Loucy (cell line): ENCODE measurements around the gene MUSK.

Experiments used
- CTCF ChIP-seq: fragments of 200-600 bp; sonication (generic); conservative IDR thresholded peaks from 2 replicates; pipeline ENCODE4 v1.5.1; 2014; ENCODE audit warnings: mild to moderate bottlenecking, antibody characterized with exemption, low read length
- EZH2phosphoT487 ChIP-seq: fragments of 200-600 bp; IDR thresholded peaks from 2 replicates; pipeline ENCODE4 v1.6.1; 2018; ENCODE audit warnings: antibody characterized with exemption, mild to moderate bottlenecking, moderate library complexity, borderline replicate concordance

GRCh38 chr9:110669433-110669832, 842 bp downstream of the MUSK start:
- TF ChIP-seq CTCF (no peak), EZH2phosphoT487 (no peak)
